ENCODE data around the gene LSAMP. TPM values are rescaled to one million over a fixed set of nuclear protein-coding genes. Genes with fewer than 3 reads are reported as not detected.

The LSAMP gene
- total RNA-seq, 1 experiment from 2014 or later, result 0.90 TPM

GRCh38 chr3:116394365-116394764 lies 50.9 kb downstream of the LSAMP start:
- no peak overlapping the region for H3K4ac ChIP-seq (ENCODE audit: low read depth, low read length)
- no peak overlapping the region for H4K5ac ChIP-seq (ENCODE audit: insufficient read length, low read depth, low read length)
- H3K56ac ChIP-seq (ENCODE audit: insufficient read length, low read depth, low read length), result no peak overlapping the region
- Mint-ChIP-seq H3K9me3 (no peaks in the 10 kb centered on the region; a peak in 1 of 5 replicates), H3K27ac (no peak overlapping the region), H3K27me3 (ENCODE audit: low read depth) (no peaks in the 10 kb centered on the region; the same call in 1 of the 2 replicates), H3K4me3 (no peak overlapping the region), H3K4me1 (peaks cover 9 to 10% of the 10 kb centered on the region in 2 experiments), H3K36me3 (ENCODE audit: insufficient read depth in 1 of 3, low read depth in 3 of 3) (no peaks in the 10 kb centered on the region)
- no peak overlapping the region for H2BK12ac ChIP-seq (ENCODE audit: insufficient read length, low read depth, low read length)
- H2AFZ ChIP-seq (ENCODE audit: low read length), result no peak overlapping the region
- H3K23me2 ChIP-seq (ENCODE audit: insufficient read length, low read depth, low read length, poor library complexity, severe bottlenecking), result no peaks in the 10 kb centered on the region
- no peak overlapping the region for H2AK5ac ChIP-seq (ENCODE audit: insufficient read length, low read length)
- H3K79me1 ChIP-seq (ENCODE audit: insufficient read depth, low read depth, low read length, poor library complexity, severe bottlenecking), result no peaks in the 10 kb centered on the region
- no CpG with 5 or more reads among the region's 4 CpGs for WGBS (ENCODE audit: extremely low coverage, insufficient read length, low lambda C conversion rate)
- no peak overlapping the region for H3K27ac ChIP-seq (ENCODE audit: insufficient read length, low read depth, low read length)
- no peak for DNase-seq
- TF ChIP-seq CTCF (conservative IDR thresholded peaks at IDR 0.05), result no peak
- H4K20me1 ChIP-seq (ENCODE audit: control insufficient read depth, insufficient read depth, insufficient read length), result no peaks in the 10 kb centered on the region
- H3K79me2 ChIP-seq (ENCODE audit: insufficient read depth, low read length), result no peaks in the 10 kb centered on the region
- H3K9ac ChIP-seq (ENCODE audit: extremely low read depth, insufficient read length, low read length), result no peak overlapping the region
- H3K4me1 ChIP-seq (ENCODE audit: insufficient read depth, low read length), result peaks cover 6% of the 10 kb centered on the region; the same call in 1 of the 2 replicates
- H2BK15ac ChIP-seq (ENCODE audit: low read depth, low read length), result no peak overlapping the region
- no peak overlapping the region for H3K14ac ChIP-seq (ENCODE audit: insufficient read depth, low read length)
- H2BK20ac ChIP-seq (ENCODE audit: low read depth, low read length, poor library complexity, severe bottlenecking), result no peak overlapping the region
- no peak overlapping the region for H4K91ac ChIP-seq (ENCODE audit: insufficient read length, low read depth, low read length)
- no peak overlapping the region for H3K23ac ChIP-seq (ENCODE audit: insufficient read length, low read depth, low read length)
- H3K9me3 ChIP-seq (ENCODE audit: control insufficient read depth, low read depth, low read length), result no peaks in the 10 kb centered on the region
- H2BK120ac ChIP-seq (ENCODE audit: low read depth, low read length, poor library complexity, severe bottlenecking), result no peak overlapping the region
- no peak overlapping the region for H2BK5ac ChIP-seq (ENCODE audit: insufficient read length, low read length)
- no peak overlapping the region for H3K4me2 ChIP-seq (ENCODE audit: insufficient read depth, insufficient read length, low read length)
- no peak overlapping the region for H3K18ac ChIP-seq (ENCODE audit: insufficient read length, low read depth, low read length)
- H3K27me3 ChIP-seq (ENCODE audit: insufficient read depth, low read length), result no peaks in the 10 kb centered on the region
- H4K8ac ChIP-seq (replicated peaks; ENCODE audit: insufficient read length, low read depth, low read length), result no peak overlapping the region
- no peak overlapping the region for H3T11ph ChIP-seq (ENCODE audit: low read length)
